Erythroblast (primary cell): ENCODE data around the gene DNASE1L3.
"Not testable (repeated sequence)": the region's sequence is repeated elsewhere in the genome, so short reads cannot be mapped to it uniquely, and the experiment has no call there.

Experiments
- DNase-seq, 2 experiments: peaks; one replicate each; lab custom pipeline; 2025; lab: John Stamatoyannopoulos, UW
- GATA1 ChIP-seq: IDR thresholded peaks from 2 replicates; pipeline ENCODE4 v1.6.1; 2011; ENCODE audit warnings: low read depth, mild to moderate bottlenecking, control low read depth, low read length, moderate library complexity
- POLR2A ChIP-seq: IDR thresholded peaks from 2 replicates; pipeline ENCODE4 v1.6.1; 2011; ENCODE audit warnings: mild to moderate bottlenecking, low read length

Gene DNASE1L3

GRCh38 chr3:58218904-58219303, 8.1 kb upstream of the DNASE1L3 start:
- no peak for DNase-seq
- TF ChIP-seq GATA1 (no peak), POLR2A (no peak)

DNA sequence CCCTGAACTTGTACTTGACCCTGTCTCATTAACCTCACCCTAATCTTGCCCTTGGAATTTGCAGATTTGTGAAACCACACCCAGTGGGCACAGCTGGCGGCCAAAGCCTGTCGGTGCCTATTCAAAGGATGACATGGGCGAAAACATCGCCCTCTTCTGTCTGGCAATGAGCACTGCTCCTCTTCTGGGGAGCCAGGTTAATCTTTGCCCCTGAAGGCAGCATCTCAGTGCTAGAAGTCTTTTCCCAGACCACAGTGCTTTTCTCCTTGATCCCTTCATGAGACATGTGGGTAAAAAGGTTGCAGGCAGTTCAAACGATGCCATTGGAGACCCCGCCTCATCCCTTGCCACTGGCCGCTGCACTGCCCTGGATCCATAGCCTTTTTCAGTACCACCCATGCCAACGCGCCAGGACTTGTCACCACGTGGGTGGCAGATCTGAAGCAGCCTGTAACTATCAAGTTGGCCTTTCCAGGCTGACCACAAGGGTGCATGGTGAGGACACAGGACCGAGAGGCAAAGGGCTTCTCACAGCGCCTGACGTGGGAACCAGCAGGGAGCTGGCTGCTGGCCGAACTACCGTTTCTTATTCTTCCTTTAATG, 6.5 kb upstream of the DNASE1L3 start:
- peak; percentile 63 to 73 for DNase-seq
- no peak for TF ChIP-seq POLR2A
- no peak for TF ChIP-seq GATA1

- TF ChIP-seq GATA1 (no peak), POLR2A (no peak)
Observed at GRCh38 chr3:58216496-58217195, 5.9 kb upstream of the DNASE1L3 start.

DNA sequence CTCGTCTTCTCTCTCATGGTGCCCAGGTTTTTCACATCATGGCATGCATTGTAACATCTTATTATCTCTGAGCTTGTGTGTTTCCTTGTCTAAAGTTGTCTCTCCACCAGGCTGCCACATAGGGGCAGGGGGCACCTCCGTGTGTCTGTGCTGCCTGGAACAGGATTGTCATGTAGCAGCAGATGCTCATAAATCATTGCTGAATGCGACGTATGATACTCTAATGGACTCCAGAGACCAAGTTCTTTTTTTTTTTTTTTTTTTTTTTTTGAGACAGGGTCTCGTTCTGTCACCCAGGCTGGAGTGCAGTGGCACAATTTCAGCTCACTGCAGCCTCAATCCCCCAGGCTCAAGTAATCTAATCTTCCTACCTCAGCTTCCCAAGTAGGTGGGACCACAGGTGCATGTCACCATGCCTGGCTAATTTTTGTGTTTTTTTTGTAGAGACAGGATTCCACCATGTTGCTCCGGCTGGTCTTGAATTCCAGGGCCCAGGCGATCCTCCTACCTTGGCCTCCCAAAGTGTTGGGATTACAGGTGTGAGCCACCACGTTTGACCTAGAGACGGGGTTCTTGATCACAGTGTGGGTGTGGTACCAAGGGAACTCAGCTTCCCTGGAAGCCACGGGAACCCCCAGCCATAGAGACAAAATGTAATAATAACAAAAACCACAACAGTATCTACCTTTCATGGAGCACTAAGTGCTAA, 4.7 kb upstream of the DNASE1L3 start:
- no peak for TF ChIP-seq POLR2A
- no peak for TF ChIP-seq GATA1
- DNase-seq = no peak

More at GRCh38 chr3:58216496-58217195, 5.9 kb upstream of the DNASE1L3 start:
- no peak for DNase-seq

- TF ChIP-seq GATA1 = no peak
- TF ChIP-seq POLR2A = no peak
- DNase-seq = no peak
Observed at GRCh38 chr3:58214484-58215316, 3.9 kb upstream of the DNASE1L3 start.

GRCh38 chr3:58209933-58210332, 839 bp downstream of the DNASE1L3 start:
- DNase-seq = no peak
- TF ChIP-seq POLR2A (no peak), GATA1 (no peak)

GRCh38 chr3:58207954-58208353, 2.8 kb downstream of the DNASE1L3 start:
- DNase-seq = no peak
- TF ChIP-seq GATA1 (no peak), POLR2A (no peak)

DNA sequence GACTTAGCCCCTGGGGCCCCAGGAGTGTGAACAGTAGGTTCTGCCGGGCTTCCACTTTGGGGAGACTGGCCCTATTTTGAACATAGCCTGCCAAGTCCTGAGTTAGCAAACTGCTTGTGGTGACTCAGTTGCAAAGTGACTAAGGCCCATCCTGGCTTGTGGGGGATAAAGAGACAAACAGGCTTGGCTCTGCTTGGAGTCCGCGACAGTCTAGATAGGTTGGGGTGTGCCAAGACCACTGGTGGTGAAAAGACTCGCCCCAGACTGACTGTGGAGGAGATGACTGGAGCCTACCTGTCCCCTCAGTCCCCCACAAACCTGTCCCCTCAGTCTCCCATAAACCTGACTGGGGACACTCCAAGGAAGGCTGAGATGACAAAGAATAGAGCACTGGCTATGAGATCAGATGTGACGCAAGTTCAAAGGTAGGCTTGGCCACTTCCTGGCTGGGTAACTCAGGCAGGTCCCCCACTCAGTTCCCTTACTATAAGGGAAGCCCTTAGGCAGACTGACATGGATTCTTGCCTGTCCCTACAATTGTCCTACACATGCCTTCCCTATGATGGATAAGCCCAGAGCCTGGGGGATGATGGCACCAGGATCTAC, 4.3 kb downstream of the DNASE1L3 start:
- no peak for TF ChIP-seq GATA1
- no peak for TF ChIP-seq POLR2A
- DNase-seq = no peak

GRCh38 chr3:58205981-58206380, 4.8 kb downstream of the DNASE1L3 start:
- TF ChIP-seq POLR2A = no peak
- TF ChIP-seq GATA1 = no peak
- DNase-seq = no peak

GRCh38 chr3:58204720-58205119, 6.1 kb downstream of the DNASE1L3 start:
- no peak for DNase-seq
- TF ChIP-seq GATA1 (no peak), POLR2A (no peak)

GRCh38 chr3:58203541-58203940, 7.2 kb downstream of the DNASE1L3 start:
- TF ChIP-seq GATA1 = no peak
- no peak for TF ChIP-seq POLR2A
- DNase-seq = no peak

- TF ChIP-seq GATA1 = no peak
- no peak for TF ChIP-seq POLR2A
- DNase-seq = no peak
Observed at GRCh38 chr3:58202917-58203360, 7.8 kb downstream of the DNASE1L3 start.

GRCh38 chr3:58201451-58201850, 9.3 kb downstream of the DNASE1L3 start:
- not testable (repeated sequence) for DNase-seq
